ENCODE measurements around the gene FAM184B.
"Not testable (repeated sequence)": the region's sequence is repeated elsewhere in the genome, so short reads cannot be mapped to it uniquely, and the experiment has no call there.

Gene FAM184B

GRCh38 chr4:17680559-17681280, 100.7 kb downstream of the FAM184B start:
- DNase-seq: no peak

- DNase-seq: no peak
These were observed 111.0 kb downstream of the FAM184B start for GRCh38 chr4:17670423-17670822.

- DNase-seq: no peak
These were observed 113.7 kb downstream of the FAM184B start for GRCh38 chr4:17667653-17668201.

GRCh38 chr4:17667253-17667652, 114.2 kb downstream of the FAM184B start:
- no peak for DNase-seq

DNA sequence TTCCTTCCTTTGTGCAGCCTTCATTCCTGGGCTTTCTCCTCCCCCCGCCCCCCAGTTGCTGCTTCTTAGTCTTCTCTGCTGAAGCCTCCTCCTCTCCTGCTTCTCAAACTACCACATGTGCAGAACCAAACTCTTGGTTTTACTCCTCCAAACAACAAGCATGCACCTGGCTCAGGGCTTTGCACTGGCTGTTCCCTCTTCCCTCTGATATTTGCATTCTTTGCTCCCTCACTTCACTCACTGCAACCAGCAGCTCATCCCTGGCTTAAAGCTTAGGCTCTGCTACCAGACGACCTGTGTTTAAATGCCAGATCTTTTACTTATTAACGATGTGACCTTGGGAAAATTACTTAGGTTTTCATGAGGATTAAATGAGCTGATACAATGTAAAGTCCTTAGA, 115.6 kb downstream of the FAM184B start:
- no peak for DNase-seq

DNA sequence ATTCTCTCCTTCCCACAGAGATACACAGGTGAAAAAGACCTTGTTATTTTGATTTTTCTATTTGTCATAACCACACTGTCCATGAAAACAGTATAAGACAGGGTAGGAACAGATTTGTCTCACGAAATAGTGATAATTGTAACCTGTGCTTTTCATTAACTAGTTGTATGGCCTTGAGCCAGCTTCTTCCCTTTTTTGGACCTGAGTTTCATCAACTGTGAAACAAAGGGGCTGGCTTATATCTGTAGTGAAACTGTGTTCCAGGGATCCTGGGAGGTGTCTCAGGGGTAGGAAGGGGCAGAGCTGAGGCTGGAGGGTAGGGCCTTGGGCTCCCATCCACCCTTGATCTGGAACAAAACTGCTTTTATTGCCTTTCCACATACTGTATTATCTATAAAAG, 116.1 kb downstream of the FAM184B start:
- no peak for DNase-seq

GRCh38 chr4:17664755-17665154, 116.7 kb downstream of the FAM184B start:
- DNase-seq: no peak

GRCh38 chr4:17662694-17663093, 118.7 kb downstream of the FAM184B start:
- no peak for DNase-seq

GRCh38 chr4:17659196-17659595, 122.2 kb downstream of the FAM184B start:
- not testable (repeated sequence) for DNase-seq

GRCh38 chr4:17657849-17658248, 123.6 kb downstream of the FAM184B start:
- no peak for DNase-seq

DNA sequence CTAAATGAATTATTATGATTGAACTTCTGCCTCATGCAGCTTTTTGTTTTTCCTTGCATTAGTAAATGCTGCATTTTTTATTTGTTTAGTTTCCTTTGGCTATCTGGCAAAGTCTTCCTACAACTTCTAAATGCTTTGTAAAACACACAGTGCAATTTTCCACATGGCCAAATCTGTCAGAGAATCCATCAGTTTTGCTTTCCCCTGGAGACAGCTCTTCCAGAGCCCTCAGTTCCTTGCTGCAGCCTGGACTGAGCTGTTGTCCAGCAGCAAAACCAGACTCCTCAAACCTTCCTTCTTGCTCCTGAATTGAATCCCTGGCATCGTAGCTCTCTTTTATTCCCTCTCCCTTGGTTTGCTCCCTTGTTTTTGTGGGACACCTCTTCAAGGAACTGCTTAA, 124.3 kb downstream of the FAM184B start:
- DNase-seq: no peak

DNA sequence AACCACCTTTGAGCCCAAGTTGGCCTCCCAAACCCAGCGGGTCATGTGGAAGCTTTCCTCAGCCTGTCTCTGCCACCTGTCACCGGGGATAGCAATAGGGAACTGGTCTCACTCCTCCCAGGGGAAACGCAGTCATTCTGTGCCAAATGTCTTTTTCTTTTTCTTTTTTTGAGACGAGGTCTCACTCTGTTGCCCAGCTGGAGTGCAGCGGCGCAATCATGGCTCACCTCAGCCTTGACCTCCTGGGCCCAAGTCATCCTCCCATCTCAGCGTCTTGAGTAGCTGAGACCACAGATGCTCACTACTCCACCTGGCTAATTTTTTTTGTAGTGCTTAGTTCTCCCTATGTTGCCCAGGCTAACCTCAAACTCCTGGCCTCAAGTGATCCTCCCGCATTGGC, 126.7 kb downstream of the FAM184B start:
- DNase-seq: no peak

- no peak for DNase-seq
These were observed 131.0 kb downstream of the FAM184B start for GRCh38 chr4:17650406-17650805.

GRCh38 chr4:17647927-17648326, 133.5 kb downstream of the FAM184B start:
- DNase-seq: no peak

DNA sequence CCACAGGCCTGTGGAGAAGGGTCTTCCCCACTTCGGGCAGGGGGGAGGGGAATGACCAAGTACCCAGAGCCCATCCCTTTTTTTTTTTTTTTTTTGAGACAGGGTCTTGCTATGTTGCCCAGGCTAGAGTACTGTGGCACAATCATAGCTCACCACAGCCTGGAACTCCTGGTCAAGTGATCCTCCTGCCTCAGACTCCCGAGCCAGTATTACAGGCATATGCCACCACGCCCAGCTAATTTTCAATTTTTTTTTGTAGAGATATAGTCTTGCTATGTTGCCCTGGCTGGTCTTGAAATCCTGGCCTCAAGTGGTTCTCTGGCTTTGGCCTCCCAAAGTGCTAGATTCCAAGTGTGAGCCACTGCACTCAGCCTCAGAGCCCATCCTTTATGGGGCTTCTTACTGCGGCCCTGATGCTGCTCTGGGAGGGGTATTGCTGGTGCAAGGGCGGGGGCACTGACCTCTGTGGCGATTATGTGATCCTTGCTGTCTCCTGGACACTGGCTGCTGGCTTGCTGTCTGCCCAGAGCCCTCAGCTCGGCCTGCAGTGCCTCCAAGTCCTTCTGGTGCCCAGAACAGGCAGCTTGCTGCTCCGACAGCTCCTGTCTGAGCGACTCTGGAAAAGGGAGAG, 134.1 kb downstream of the FAM184B start:
- DNase-seq: no peak

GRCh38 chr4:17646693-17647092, 134.7 kb downstream of the FAM184B start:
- DNase-seq: no peak

DNA sequence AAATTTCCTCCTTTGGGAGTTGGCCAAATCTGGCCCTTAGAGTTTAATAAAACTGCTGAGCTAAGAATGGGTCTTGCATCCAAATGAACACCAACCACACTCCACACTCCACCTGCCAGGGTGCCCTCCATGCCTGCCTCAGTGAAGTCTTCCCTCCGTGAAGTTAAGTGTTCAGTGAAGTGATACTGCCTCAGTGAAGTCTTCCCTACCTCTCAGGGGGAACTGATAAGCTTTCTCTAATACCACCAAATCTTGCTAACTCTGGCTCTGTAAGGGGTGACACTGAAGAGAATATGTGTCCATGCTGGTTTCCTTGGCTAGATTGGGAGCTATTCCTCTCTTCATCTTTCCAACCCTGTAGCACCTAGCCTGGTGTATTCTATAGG, 139.0 kb downstream of the FAM184B start:
- DNase-seq: no peak

- DNase-seq: no peak
These were observed 142.3 kb downstream of the FAM184B start for GRCh38 chr4:17639136-17639535.

DNA sequence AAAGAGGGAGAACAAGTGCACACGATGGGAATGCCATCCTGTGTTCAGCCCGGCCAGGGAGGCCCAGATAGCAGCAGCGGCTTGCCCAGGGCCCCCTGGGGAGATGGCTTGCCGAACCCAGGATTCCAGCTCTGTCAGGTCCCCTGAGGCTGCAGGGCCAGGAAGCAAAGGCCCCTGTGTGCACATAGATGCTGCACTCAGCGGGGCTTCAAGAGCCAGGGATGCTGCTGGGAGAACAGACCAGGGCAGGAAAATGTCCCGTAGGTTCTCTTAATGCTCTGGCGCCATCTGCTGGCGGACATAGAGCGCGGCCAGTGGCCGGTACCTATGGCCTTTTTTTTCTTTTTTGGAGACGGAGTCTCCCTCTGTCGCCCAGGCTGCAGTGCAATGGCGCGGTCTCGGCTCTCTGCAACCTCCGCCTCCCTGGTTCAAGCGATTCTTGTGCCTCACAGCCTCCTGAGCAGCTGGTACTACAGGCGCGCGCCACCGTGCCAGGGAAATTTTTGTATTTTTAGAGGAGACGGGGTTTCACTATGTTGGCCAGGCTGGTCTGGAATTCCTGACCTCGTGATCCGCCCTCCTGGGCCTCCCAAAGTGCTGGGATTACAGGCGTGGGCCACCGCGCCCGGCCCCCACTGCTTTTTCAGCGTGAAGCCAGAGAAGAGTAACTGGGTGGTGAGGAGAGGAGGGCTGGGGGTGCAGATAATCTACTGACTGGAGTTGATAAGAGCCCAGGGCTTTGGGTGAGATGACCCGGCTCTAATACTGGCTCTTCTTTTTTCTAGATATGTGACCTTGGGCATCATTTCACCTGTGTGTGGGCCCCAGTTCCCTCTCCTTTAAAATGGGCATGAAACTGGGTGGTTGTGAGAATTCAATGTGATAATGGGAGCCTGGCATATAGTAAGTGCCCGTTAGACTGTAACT, 144.5 kb downstream of the FAM184B start:
- DNase-seq: no peak

DNA sequence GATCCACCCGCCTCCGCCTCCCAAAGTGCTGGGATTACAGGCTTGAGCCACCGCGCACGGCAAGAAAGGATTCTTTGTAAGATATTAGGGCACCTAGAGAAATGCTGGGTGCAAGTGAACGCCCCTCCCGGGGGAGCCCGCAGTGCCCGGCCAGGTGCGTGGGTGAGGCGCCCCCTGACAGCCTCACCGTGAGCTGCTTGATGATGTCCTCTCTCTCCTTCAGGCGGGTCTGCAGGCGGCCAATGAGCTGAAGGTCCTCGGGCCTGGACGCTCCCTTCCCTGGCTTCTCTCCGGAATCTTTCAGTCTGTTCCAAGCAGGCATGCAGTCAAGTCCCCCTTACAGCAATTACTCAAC, 145.1 kb downstream of the FAM184B start:
- DNase-seq: no peak

- DNase-seq: no peak
These were observed 146.4 kb downstream of the FAM184B start for GRCh38 chr4:17635056-17635455.

DNA sequence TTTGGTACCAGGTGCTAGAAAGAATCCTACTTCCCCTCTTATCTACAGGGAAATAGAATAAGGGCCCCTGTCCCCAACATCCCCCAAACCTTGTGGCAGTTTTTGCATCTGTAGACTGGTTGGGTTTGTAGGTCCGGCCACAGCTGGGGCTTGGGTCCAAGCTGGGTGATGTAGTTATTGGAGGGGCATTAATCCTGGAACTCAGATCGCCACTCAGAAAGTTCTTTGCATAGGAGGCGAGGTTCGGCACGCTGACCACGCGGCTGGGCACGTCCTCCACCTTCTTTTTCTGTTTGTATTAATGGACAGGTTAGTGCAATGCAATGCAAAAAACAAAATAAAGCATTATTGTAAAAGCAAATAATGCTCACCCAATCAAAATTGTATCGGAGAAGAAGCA, 147.8 kb downstream of the FAM184B start:
- no peak for DNase-seq

- DNase-seq: no peak
These were observed 151.2 kb downstream of the FAM184B start for GRCh38 chr4:17630228-17630627.

- DNase-seq: no peak
These were observed 156.6 kb downstream of the FAM184B start for GRCh38 chr4:17624821-17625220.

All from NCI-H1417 treated with DMSO at 0.1 percent for 48 hours (cell line).